Mesenchymal stem cell (in vitro differentiated cells and primary cell): ENCODE results near the gene VTCN1.

Experiments used
- DNase-seq: peaks from one replicate; pipeline ENCODE4 v3.0.0-alpha.2; 2013
- H2AFZ ChIP-seq: one replicate; pipeline ENCODE4 v1.6.1; 2013; ENCODE audit warnings: low read depth, mild to moderate bottlenecking, control low read depth, inconsistent platforms, low read length, moderate library complexity
- H2AK5ac ChIP-seq: 2 replicates; pipeline ENCODE4 v1.6.1; 2013; ENCODE audit warnings: low read length, moderate library complexity, mild to moderate bottlenecking, inconsistent platforms; ENCODE audit not compliant: severe bottlenecking
- H2BK120ac ChIP-seq: one replicate; pipeline ENCODE4 v1.6.1; 2013; ENCODE audit warnings: low read depth, mild to moderate bottlenecking, inconsistent platforms, low read length, moderate library complexity
- H2BK12ac ChIP-seq, 2 experiments: one replicate each; pipeline ENCODE4 v1.6.1; 2013; ENCODE audit warnings: inconsistent platforms in 2 of 2, low read length in 2 of 2, mild to moderate bottlenecking in 2 of 2, moderate library complexity in 2 of 2, control low read depth in 1 of 2
- H2BK15ac ChIP-seq: one replicate; pipeline ENCODE4 v1.6.1; 2013; ENCODE audit warnings: mild to moderate bottlenecking, low read depth, inconsistent platforms; ENCODE audit not compliant: poor library complexity, severe bottlenecking
- H2BK5ac ChIP-seq: 2 replicates; pipeline ENCODE4 v1.6.1; 2013; ENCODE audit warnings: low read depth, mild to moderate bottlenecking, low read length, control low read depth, inconsistent platforms; ENCODE audit not compliant: poor library complexity, severe bottlenecking
- H3K14ac ChIP-seq, 2 experiments: one replicate each; pipeline ENCODE4 v1.6.1; 2013; ENCODE audit warnings: inconsistent platforms in 2 of 2, low read length in 2 of 2, control low read depth in 1 of 2, mild to moderate bottlenecking in 1 of 2, moderate library complexity in 1 of 2
- H3K18ac ChIP-seq, 2 experiments: one replicate each; pipeline ENCODE4 v1.6.1; 2013; ENCODE audit warnings: inconsistent platforms in 2 of 2, low read length in 2 of 2, control low read depth in 1 of 2, low read depth in 1 of 2, mild to moderate bottlenecking in 1 of 2
- H3K23ac ChIP-seq, 2 experiments: one replicate each; pipeline ENCODE4 v1.6.1; 2013; ENCODE audit warnings: inconsistent platforms in 2 of 2, low read length in 2 of 2, mild to moderate bottlenecking in 2 of 2, moderate library complexity in 2 of 2, control low read depth in 1 of 2
- H3K27ac ChIP-seq: 2 replicates; pipeline ENCODE4 v1.5.1; 2013; ENCODE audit warnings: mild to moderate bottlenecking, moderate library complexity, low read length, control low read depth, inconsistent platforms; ENCODE audit not compliant: poor library complexity, severe bottlenecking
- H3K27me3 ChIP-seq, 2 experiments: 2 replicates each; pipeline versions ENCODE4 v1.6.1 to v1.7.0; 2013; ENCODE audit warnings: low read length in 2 of 2, mild to moderate bottlenecking in 2 of 2, moderate library complexity in 2 of 2, control low read depth in 1 of 2, inconsistent platforms in 1 of 2; ENCODE audit not compliant: control insufficient read depth in 1 of 2, insufficient read depth in 1 of 2
- H3K36me3 ChIP-seq, 2 experiments: 2 replicates each; pipeline versions ENCODE4 v1.6.1 to v1.7.0; 2013; ENCODE audit warnings: low read length in 2 of 2, control low read depth in 1 of 2, inconsistent platforms in 1 of 2, low read depth in 1 of 2, mild to moderate bottlenecking in 1 of 2; ENCODE audit not compliant: insufficient read depth in 2 of 2, control insufficient read depth in 1 of 2
- H3K4ac ChIP-seq, 2 experiments: one replicate each; pipeline ENCODE4 v1.6.1; 2013; ENCODE audit warnings: inconsistent platforms in 2 of 2, low read length in 2 of 2, mild to moderate bottlenecking in 2 of 2, moderate library complexity in 2 of 2, control low read depth in 1 of 2, low read depth in 1 of 2
- H3K4me1 ChIP-seq: 2 replicates; pipeline ENCODE4 v1.6.1; 2013; ENCODE audit warnings: low read depth, low read length, control low read depth; ENCODE audit not compliant: control insufficient read depth, insufficient read depth
- H3K4me2 ChIP-seq: 2 replicates; pipeline ENCODE4 v1.6.1; 2013; ENCODE audit warnings: low read length, mild to moderate bottlenecking, inconsistent platforms; ENCODE audit not compliant: poor library complexity, severe bottlenecking
- H3K4me3 ChIP-seq, 2 experiments: 2 replicates each; pipeline versions ENCODE4 v1.5.1 to v1.7.0; 2013; ENCODE audit warnings: low read length in 2 of 2, mild to moderate bottlenecking in 2 of 2, control low read depth in 1 of 2, low read depth in 1 of 2; ENCODE audit not compliant: insufficient read depth in 1 of 2
- H3K79me1 ChIP-seq: replicated peaks from 2 replicates; pipeline ENCODE4 v1.6.1; 2013; ENCODE audit warnings: mild to moderate bottlenecking, control low read depth, low read length, inconsistent platforms; ENCODE audit not compliant: poor library complexity, severe bottlenecking
- H3K9ac ChIP-seq: 2 replicates; pipeline ENCODE4 v1.7.0; 2013; ENCODE audit warnings: mild to moderate bottlenecking, low read length, moderate library complexity
- H3K9me3 ChIP-seq: 2 replicates; pipeline ENCODE4 v1.7.0; 2013; ENCODE audit warnings: mild to moderate bottlenecking, low read length; ENCODE audit not compliant: control insufficient read depth
- H4K8ac ChIP-seq: one replicate; pipeline ENCODE4 v1.6.1; 2013; ENCODE audit warnings: inconsistent platforms, mild to moderate bottlenecking, low read length, moderate library complexity
- H4K91ac ChIP-seq: one replicate; pipeline ENCODE4 v1.6.1; 2013; ENCODE audit warnings: mild to moderate bottlenecking, low read length, inconsistent platforms
- WGBS: methylation state at CpG from one replicate; pipeline ENCODE4 v1.1.7; 2013; ENCODE audit warnings: mixed read lengths; 5-methylcytosine and 5-hydroxymethylcytosine counted together

The VTCN1 gene

DNA sequence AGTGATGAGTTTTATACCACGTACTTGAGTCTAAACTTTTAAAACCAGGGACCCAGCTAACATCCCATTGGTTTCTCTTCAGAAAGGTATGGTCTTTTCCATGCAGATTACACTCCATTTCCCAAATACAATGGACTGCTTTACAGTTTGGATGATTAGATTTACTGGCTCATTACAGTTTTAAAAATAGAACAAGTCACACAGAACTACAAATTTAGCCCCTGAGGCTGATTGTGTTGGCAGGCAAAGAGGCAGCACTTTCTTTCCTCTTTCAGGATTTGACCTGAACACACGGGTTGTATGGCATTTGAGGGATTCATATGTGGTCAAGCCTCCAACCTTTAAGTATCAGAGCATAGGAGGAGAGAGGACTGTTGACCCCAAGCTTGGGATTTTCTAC is 21.8 kb upstream of the VTCN1 start:
- Histone ChIP-seq H2AFZ (no peak overlapping the region), H2BK120ac (no peak overlapping the region), H3K4me3 (no peak overlapping the region), H3K4me1 (no peaks in the 10 kb centered on the region), H3K14ac (no peak overlapping the region), H3K4ac (no peak overlapping the region), H2AK5ac (no peak overlapping the region), H2BK15ac (no peak overlapping the region), H4K91ac (no peak overlapping the region), H3K79me1 (no peaks in the 10 kb centered on the region), H4K8ac (no peak overlapping the region), H3K18ac (no peak overlapping the region), H3K9ac (no peak overlapping the region), H2BK5ac (no peak overlapping the region), H3K4me2 (no peak overlapping the region), H3K27ac (no peak overlapping the region), H3K23ac (no peak overlapping the region), H3K36me3 (no peaks in the 10 kb centered on the region), H3K9me3 (no peaks in the 10 kb centered on the region), H2BK12ac (no peak overlapping the region), H3K27me3 (peaks cover 6 to 7% of the 10 kb centered on the region in 2 experiments)
- 50% methylated on average over 2 of the region's 2 CpGs for WGBS
- no peak for DNase-seq

DNA sequence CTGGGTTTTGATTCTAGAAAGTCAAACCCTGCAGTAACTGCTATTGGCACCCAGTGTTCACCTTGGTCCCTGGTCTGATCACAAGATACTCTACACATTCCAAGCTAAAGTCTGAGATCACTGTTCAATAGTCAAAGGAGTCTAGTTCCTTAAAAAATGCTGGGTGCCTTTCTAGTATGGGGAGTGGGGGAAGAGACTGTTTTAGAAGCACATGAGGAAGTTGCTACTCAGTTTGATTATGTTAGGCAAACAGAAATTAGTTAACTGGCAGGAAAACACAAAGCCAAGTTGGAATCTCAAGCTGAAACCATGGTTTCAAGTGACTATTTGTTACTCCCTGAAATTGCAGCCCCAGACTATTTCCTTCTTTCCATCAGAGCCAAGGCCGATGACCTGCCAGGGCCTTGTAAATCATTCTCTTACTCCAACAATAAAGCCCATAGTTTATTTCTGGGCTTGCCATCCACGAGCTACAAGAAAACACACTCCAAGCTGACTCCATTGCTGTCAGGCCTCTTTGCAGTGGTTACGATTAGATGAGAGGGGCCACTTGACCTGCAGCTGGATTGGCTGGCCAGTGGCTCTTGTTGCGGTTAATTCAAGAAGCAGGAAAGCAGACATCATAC is 21.1 kb upstream of the VTCN1 start:
- Histone ChIP-seq H4K8ac (no peak overlapping the region), H3K23ac (no peak overlapping the region), H2BK120ac (no peak overlapping the region), H3K18ac (no peak overlapping the region), H3K4me2 (no peak overlapping the region), H3K27me3 (peaks cover 6 to 7% of the 10 kb centered on the region in 2 experiments), H3K9ac (no peak overlapping the region), H3K36me3 (no peaks in the 10 kb centered on the region), H3K79me1 (no peaks in the 10 kb centered on the region), H3K4me3 (no peak overlapping the region), H2BK5ac (no peak overlapping the region), H3K14ac (no peak overlapping the region), H3K9me3 (no peaks in the 10 kb centered on the region), H4K91ac (no peak overlapping the region), H2AFZ (no peak overlapping the region), H3K4me1 (no peaks in the 10 kb centered on the region), H2BK12ac (no peak overlapping the region), H2BK15ac (no peak overlapping the region), H2AK5ac (no peak overlapping the region), H3K27ac (no peak overlapping the region), H3K4ac (no peak overlapping the region)
- WGBS: 18% methylated on average over 4 of the region's 4 CpGs
- peak; percentile 59 for DNase-seq

DNA sequence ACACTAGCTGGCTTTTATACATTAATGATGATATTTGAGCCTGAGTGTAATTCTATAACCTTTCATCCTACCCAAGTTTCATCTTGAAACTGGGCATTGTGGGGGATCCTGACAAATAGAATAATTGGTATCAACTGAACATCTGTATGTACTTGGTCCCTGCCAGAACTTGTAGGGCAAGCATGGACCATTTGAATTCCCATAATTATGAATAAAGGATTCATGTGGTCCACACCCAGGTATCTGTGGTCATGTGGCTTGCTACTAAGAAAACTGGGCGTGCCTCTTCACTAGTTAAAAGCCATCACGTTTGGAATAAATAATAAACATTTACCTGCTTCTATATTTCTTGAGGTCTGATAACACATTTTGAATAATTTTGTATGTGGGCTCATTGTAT is 20.6 kb upstream of the VTCN1 start:
- no peak overlapping the region for H3K4me2 ChIP-seq
- no peak overlapping the region for H3K18ac ChIP-seq
- no peaks in the 10 kb centered on the region for H3K36me3 ChIP-seq
- H3K27me3 ChIP-seq: peaks cover 6 to 7% of the 10 kb centered on the region in 2 experiments
- no peak overlapping the region for H2AFZ ChIP-seq
- H4K8ac ChIP-seq: no peak overlapping the region
- H2BK12ac ChIP-seq: no peak overlapping the region
- no peak overlapping the region for H2AK5ac ChIP-seq
- no peak overlapping the region for H2BK15ac ChIP-seq
- no peak overlapping the region for H3K27ac ChIP-seq
- H3K9me3 ChIP-seq: no peaks in the 10 kb centered on the region
- no CpG with 5 or more reads among the region's 2 CpGs for WGBS
- no peak overlapping the region for H3K4ac ChIP-seq
- no peaks in the 10 kb centered on the region for H3K79me1 ChIP-seq
- H2BK120ac ChIP-seq: no peak overlapping the region
- H3K14ac ChIP-seq: no peak overlapping the region
- no peak overlapping the region for H3K4me3 ChIP-seq
- no peak overlapping the region for H3K9ac ChIP-seq
- no peak overlapping the region for H4K91ac ChIP-seq
- no peaks in the 10 kb centered on the region for H3K4me1 ChIP-seq
- no peak overlapping the region for H3K23ac ChIP-seq
- no peak for DNase-seq
- no peak overlapping the region for H2BK5ac ChIP-seq

DNA sequence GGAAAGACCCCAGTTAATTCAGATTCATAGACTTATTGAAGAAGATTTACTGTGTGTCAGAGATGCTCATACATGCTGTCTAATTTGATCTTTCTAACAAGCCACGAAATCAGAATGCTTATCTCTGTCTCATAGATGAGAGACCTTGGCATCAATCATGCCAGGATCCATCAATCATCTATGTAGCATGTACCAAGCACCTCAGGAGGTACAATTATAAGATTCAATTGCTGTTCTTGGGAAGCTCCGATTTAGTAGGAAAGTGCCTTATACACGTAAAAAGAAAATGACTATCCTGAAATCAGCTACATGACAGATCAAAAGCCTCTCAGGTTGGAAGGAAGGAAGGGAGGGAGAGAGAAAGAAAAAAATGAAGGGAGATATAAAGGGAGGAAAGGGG is 18.5 kb upstream of the VTCN1 start:
- H3K9me3 ChIP-seq: no peaks in the 10 kb centered on the region
- DNase-seq: no peak

More for the DNA sequence above, 18.5 kb upstream of the VTCN1 start:
- H3K27me3 ChIP-seq: peaks cover 6 to 11% of the 10 kb centered on the region in 2 experiments
- H4K91ac ChIP-seq: no peak overlapping the region
- no peaks in the 10 kb centered on the region for H3K36me3 ChIP-seq
- H3K23ac ChIP-seq: no peak overlapping the region
- H2BK5ac ChIP-seq: no peak overlapping the region
- H3K4ac ChIP-seq: no peak overlapping the region
- no peak overlapping the region for H2BK15ac ChIP-seq
- H3K79me1 ChIP-seq: no peaks in the 10 kb centered on the region
- H3K4me2 ChIP-seq: no peak overlapping the region
- H3K4me3 ChIP-seq: no peak overlapping the region
- H3K14ac ChIP-seq: no peak overlapping the region
- no peak overlapping the region for H2BK12ac ChIP-seq
- 71% methylated on average over 1 of the region's 3 CpGs for WGBS
- no peak overlapping the region for H4K8ac ChIP-seq
- H2BK120ac ChIP-seq: no peak overlapping the region
- H2AFZ ChIP-seq: no peak overlapping the region
- H3K4me1 ChIP-seq: no peaks in the 10 kb centered on the region
- no peak overlapping the region for H3K9ac ChIP-seq
- no peak overlapping the region for H2AK5ac ChIP-seq
- no peak overlapping the region for H3K27ac ChIP-seq
- H3K18ac ChIP-seq: no peak overlapping the region
